ENCODE results near the gene MAGI2. TPM values are rescaled to one million over a fixed set of nuclear protein-coding genes. Genes with fewer than 3 reads are reported as not detected.

Gene MAGI2
- total and polyA plus RNA-seq, 2 of the 13 experiments (the other 11 are each of a cell fraction or from before 2014, with no cell fraction given) = 1.5 to 3.8 TPM

- ChIA-PET POLR2A (no interaction called here), CTCF (ENCODE audit: low intra/inter-chr PET ratio, low total read pairs) (no interaction called here)
- Histone ChIP-seq H3K4me2 (ENCODE audit: low read depth, low read length) (no peak overlapping the region), H3K4me3 (replicated peaks in 1 of 3; ENCODE audit: insufficient read depth in 1 of 3, low read depth in 2 of 3, low read length in 3 of 3) (no peak overlapping the region), H4K20me1 (ENCODE audit: insufficient read depth, low read length) (no peaks in the 10 kb centered on the region), H2AFZ (ENCODE audit: low read length) (no peak overlapping the region), H3K36me3 (replicated peaks in 1 of 2; ENCODE audit: control insufficient read depth in 1 of 2, insufficient read depth in 2 of 2, low read length in 2 of 2) (no peaks in the 10 kb centered on the region), H3K27me3 (ENCODE audit: control insufficient read depth in 1 of 2, insufficient read depth in 2 of 2, low read length in 2 of 2) (no peaks in the 10 kb centered on the region), H3K9me3 (ENCODE audit: low read length) (no peaks in the 10 kb centered on the region), H3K4me1 (ENCODE audit: insufficient read depth, low read length) (no peaks in the 10 kb centered on the region), H3K9ac (ENCODE audit: insufficient read depth, low read depth, low read length) (no peak overlapping the region), H3K27ac (ENCODE audit: extremely low read length, insufficient read depth, low read length) (no peak overlapping the region), H3K79me2 (ENCODE audit: insufficient read depth, low read length) (no peaks in the 10 kb centered on the region)
- DNase-seq (ENCODE audit: low spot score) = no peak
- no peak for ATAC-seq
- intact Hi-C loops (cut with micrococcal nuclease; ENCODE audit: unreplicated experiment) (no loop called here), in situ Hi-C loops (cut with HindIII; ENCODE audit: extremely low pct_ligation_motif_present, low pct_unique_long_range_greater_than_20kb) (no loop called here)
- FAIRE-seq = no peak
- WGBS (ENCODE audit: low lambda C conversion rate) = 38% methylated on average over 6 of the region's 6 CpGs
- TF ChIP-seq ZNF816 (CRISPR knock-in tag; IDR thresholded peaks at IDR 0.05; ENCODE audit: borderline replicate concordance) (no peak), SRSF1 (optimal IDR thresholded peaks at IDR 0.05; ENCODE audit: low read depth, low read length) (no peak), CENPX (CRISPR knock-in tag; IDR thresholded peaks at IDR 0.05) (no peak)
- BruUV-seq (replicated peaks) = no TSS peak
These were observed 1240.1 kb downstream of the MAGI2 start for GRCh38 chr7:78213402-78213801.

- intact Hi-C loops (cut with micrococcal nuclease; ENCODE audit: unreplicated experiment) (no loop called here), in situ Hi-C loops (cut with HindIII; ENCODE audit: extremely low pct_ligation_motif_present, low pct_unique_long_range_greater_than_20kb) (no loop called here)
- Histone ChIP-seq H2AFZ (ENCODE audit: low read length) (no peak overlapping the region), H3K27me3 (ENCODE audit: control insufficient read depth in 1 of 2, insufficient read depth in 2 of 2, low read length in 2 of 2) (no peaks in the 10 kb centered on the region), H3K4me2 (ENCODE audit: low read depth, low read length) (no peak overlapping the region), H3K4me3 (replicated peaks in 1 of 3; ENCODE audit: insufficient read depth in 1 of 3, low read depth in 2 of 3, low read length in 3 of 3) (no peak overlapping the region), H3K79me2 (ENCODE audit: insufficient read depth, low read length) (no peaks in the 10 kb centered on the region), H4K20me1 (ENCODE audit: insufficient read depth, low read length) (no peaks in the 10 kb centered on the region), H3K4me1 (ENCODE audit: insufficient read depth, low read length) (no peaks in the 10 kb centered on the region), H3K27ac (ENCODE audit: extremely low read length, insufficient read depth, low read length) (no peak overlapping the region), H3K9me3 (ENCODE audit: low read length) (no peaks in the 10 kb centered on the region), H3K9ac (ENCODE audit: insufficient read depth, low read depth, low read length) (no peak overlapping the region), H3K36me3 (replicated peaks in 1 of 2; ENCODE audit: control insufficient read depth in 1 of 2, insufficient read depth in 2 of 2, low read length in 2 of 2) (no peaks in the 10 kb centered on the region)
- no peak for DNase-seq (ENCODE audit: low spot score)
- BruUV-seq (replicated peaks) = no TSS peak
- no peak for FAIRE-seq
- POLR2A ChIA-PET = no interaction called here
- WGBS (ENCODE audit: low lambda C conversion rate) = 47% methylated on average over 2 of the region's 3 CpGs
- no peak for ATAC-seq
- CTCF ChIA-PET (ENCODE audit: low intra/inter-chr PET ratio, low total read pairs) = no interaction called here
- no peak for TF ChIP-seq PRPF4 (IDR thresholded peaks at IDR 0.05; ENCODE audit: low read depth, low read length, poor library complexity, severe bottlenecking)
- no peak for TF ChIP-seq GLI4 (CRISPR knock-in tag; IDR thresholded peaks at IDR 0.05; ENCODE audit: borderline replicate concordance)
- TF ChIP-seq EP300 (IDR thresholded peaks at IDR 0.05; ENCODE audit: low read depth in 2 of 2, low read length in 2 of 2) = no peak
- no peak for TF ChIP-seq EP300 (CRISPR knock-in tag; IDR thresholded peaks at IDR 0.05; ENCODE audit: borderline replicate concordance)
- TF ChIP-seq, protein P1, sequence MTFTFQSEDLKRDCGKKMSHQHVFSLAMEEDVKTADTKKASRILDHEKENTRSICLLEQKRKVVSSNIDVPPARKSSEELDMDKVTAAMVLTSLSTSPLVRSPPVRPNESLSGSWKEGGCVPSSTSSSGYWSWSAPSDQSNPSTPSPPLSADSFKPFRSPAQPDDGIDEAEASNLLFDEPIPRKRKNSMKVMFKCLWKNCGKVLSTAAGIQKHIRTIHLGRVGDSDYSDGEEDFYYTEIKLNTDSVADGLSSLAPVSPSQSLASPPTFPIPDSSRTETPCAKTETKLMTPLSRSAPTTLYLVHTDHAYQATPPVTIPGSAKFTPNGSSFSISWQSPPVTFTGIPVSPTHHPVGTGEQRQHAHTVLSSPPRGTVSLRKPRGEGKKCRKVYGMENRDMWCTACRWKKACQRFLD (CRISPR knock-in tag; IDR thresholded peaks at IDR 0.05; ENCODE audit: borderline replicate concordance) = no peak
- TF ChIP-seq ZNF83 (CRISPR knock-in tag; IDR thresholded peaks at IDR 0.05; ENCODE audit: borderline replicate concordance) = no peak
- no peak for TF ChIP-seq ISX (CRISPR knock-in tag; conservative IDR thresholded peaks at IDR 0.05)
- no peak for TF ChIP-seq ZSCAN20 (CRISPR knock-in tag; IDR thresholded peaks at IDR 0.05; ENCODE audit: borderline replicate concordance)
- TF ChIP-seq POLR2AphosphoS5 (IDR thresholded peaks at IDR 0.05; ENCODE audit: low read depth, low read length) = no peak
- no peak for TF ChIP-seq MXD4 (CRISPR knock-in tag; IDR thresholded peaks at IDR 0.05)
- TF ChIP-seq HMG20B (CRISPR knock-in tag; conservative IDR thresholded peaks at IDR 0.05) = no peak
- no peak for TF ChIP-seq ZNF383 (CRISPR knock-in tag; IDR thresholded peaks at IDR 0.05; ENCODE audit: borderline replicate concordance)
- no peak for TF ChIP-seq PHF21A (CRISPR knock-in tag; IDR thresholded peaks at IDR 0.05)
- TF ChIP-seq, protein P2, sequence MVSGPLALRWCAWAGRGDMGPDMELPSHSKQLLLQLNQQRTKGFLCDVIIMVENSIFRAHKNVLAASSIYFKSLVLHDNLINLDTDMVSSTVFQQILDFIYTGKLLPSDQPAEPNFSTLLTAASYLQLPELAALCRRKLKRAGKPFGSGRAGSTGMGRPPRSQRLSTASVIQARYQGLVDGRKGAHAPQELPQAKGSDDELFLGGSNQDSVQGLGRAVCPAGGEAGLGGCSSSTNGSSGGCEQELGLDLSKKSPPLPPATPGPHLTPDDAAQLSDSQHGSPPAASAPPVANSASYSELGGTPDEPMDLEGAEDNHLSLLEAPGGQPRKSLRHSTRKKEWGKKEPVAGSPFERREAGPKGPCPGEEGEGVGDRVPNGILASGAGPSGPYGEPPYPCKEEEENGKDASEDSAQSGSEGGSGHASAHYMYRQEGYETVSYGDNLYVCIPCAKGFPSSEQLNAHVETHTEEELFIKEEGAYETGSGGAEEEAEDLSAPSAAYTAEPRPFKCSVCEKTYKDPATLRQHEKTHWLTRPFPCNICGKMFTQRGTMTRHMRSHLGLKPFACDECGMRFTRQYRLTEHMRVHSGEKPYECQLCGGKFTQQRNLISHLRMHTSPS (CRISPR knock-in tag; IDR thresholded peaks at IDR 0.05; ENCODE audit: low read depth) = no peak
These were observed 1240.9 kb downstream of the MAGI2 start for GRCh38 chr7:78212476-78213060.
